Measurements from ENCODE around the gene GC. TPM values are rescaled to one million over a fixed set of nuclear protein-coding genes. Genes with fewer than 3 reads are reported as not detected.
A peak's percentile ranks its signal among the peaks of the same experiment; 100 is the strongest.

The GC gene
- total and polyA plus RNA-seq, 2 of the 8 experiments (the other 6 are each of a cell fraction or from before 2014, with no cell fraction given): 0.09 to 0.34 TPM

DNA sequence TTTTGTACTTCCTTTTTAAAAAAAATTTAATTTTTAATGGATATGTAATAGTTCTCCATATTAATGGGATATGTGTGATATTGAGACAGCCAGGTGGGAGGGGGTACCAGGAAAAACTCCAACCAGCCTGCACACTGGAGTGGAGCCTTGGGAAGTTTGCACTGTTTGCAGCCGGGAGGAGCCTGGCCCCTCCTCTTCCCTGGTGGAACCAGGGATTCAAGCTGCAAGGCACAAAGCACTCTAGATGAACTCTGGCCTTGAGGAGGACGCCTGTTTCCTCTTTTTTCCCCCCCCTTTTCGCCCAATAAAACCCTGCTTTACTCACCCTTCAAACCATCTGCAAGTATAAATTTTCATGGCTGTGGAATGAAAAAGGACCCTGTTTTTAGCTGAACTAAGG is 48.2 kb upstream of the GC start:
- no peak overlapping the region for H2BK5ac ChIP-seq (ENCODE audit: low read depth, low read length)
- no peaks in the 10 kb centered on the region for H3K27me3 ChIP-seq (replicated peaks in 1 of 4; ENCODE audit: control insufficient read depth in 3 of 4, extremely low read depth in 1 of 4, insufficient read depth in 3 of 4, low read length in 3 of 4)
- H3K23me2 ChIP-seq (ENCODE audit: low read depth, low read length): no peaks in the 10 kb centered on the region
- H3K4me3 ChIP-seq (ENCODE audit: extremely low read depth in 1 of 4, insufficient read depth in 2 of 4, low read depth in 3 of 4, low read length in 4 of 4): no peak overlapping the region
- no peaks in the 10 kb centered on the region for H4K20me1 ChIP-seq (replicated peaks in 1 of 2; ENCODE audit: control insufficient read depth in 1 of 2, insufficient read depth in 2 of 2, low read length in 2 of 2)
- no peak overlapping the region for H4K5ac ChIP-seq (ENCODE audit: insufficient read length, low read depth, low read length)
- H3K36me3 ChIP-seq (ENCODE audit: control insufficient read depth in 2 of 4, insufficient read depth in 4 of 4, low read length in 3 of 4): no peaks in the 10 kb centered on the region
- no peak overlapping the region for H4K91ac ChIP-seq (replicated peaks; ENCODE audit: insufficient read length, low read length)
- H3K4me2 ChIP-seq (ENCODE audit: insufficient read depth in 1 of 2, low read depth in 2 of 2, low read length in 2 of 2): no peak overlapping the region
- no peak overlapping the region for H2BK12ac ChIP-seq (ENCODE audit: low read depth, low read length)
- no peak for FAIRE-seq
- H3K23ac ChIP-seq (ENCODE audit: insufficient read length): no peak overlapping the region
- H2AK5ac ChIP-seq (ENCODE audit: low read depth, low read length): no peak overlapping the region
- H3K4me1 ChIP-seq (replicated peaks in 1 of 4; ENCODE audit: control insufficient read depth in 3 of 4, insufficient read depth in 4 of 4, low read length in 3 of 4): peaks cover 0 to 24% (median 7%) of the 10 kb centered on the region in 4 experiments; a peak in 5 of 7 replicates
- no peaks in the 10 kb centered on the region for H3K79me1 ChIP-seq (ENCODE audit: low read depth, low read length)
- no peaks in the 10 kb centered on the region for H3K9me3 ChIP-seq (ENCODE audit: insufficient read depth in 2 of 2, low read depth in 1 of 2, low read length in 1 of 2)
- no peak overlapping the region for H3K27ac ChIP-seq (ENCODE audit: low read depth, low read length)
- no peak overlapping the region for H2BK15ac ChIP-seq (ENCODE audit: low read length)
- H3K56ac ChIP-seq (replicated peaks; ENCODE audit: insufficient read length, low read depth, low read length): no peak overlapping the region
- no peak overlapping the region for H3K18ac ChIP-seq (ENCODE audit: extremely low read depth, low read length)
- 0 out of 2 replicates have a peak overlapping the region, but pooled peaks have one; percentile 19 for H2AFZ ChIP-seq (ENCODE audit: low read length)
- H2BK20ac ChIP-seq (ENCODE audit: low read length): no peak overlapping the region
- H3K4ac ChIP-seq (replicated peaks; ENCODE audit: insufficient read length, low read depth, low read length): no peak overlapping the region
- H3K14ac ChIP-seq (ENCODE audit: insufficient read length): no peak overlapping the region
- H3K79me2 ChIP-seq (ENCODE audit: control insufficient read depth in 1 of 2, insufficient read depth in 2 of 2, low read length in 2 of 2): no peaks in the 10 kb centered on the region
- no peak overlapping the region for H3K9ac ChIP-seq (replicated peaks in 1 of 4; ENCODE audit: extremely low read depth in 1 of 4, low read depth in 3 of 4, low read length in 3 of 4)
- DNase-seq (ENCODE audit: low read depth in 1 of 2, low spot score in 2 of 2): no peak
- TF ChIP-seq POLR2AphosphoS5 (IDR thresholded peaks at IDR 0.05; ENCODE audit: low read depth, low read length) (no peak), RAD21 (IDR thresholded peaks at IDR 0.05 in 1 of 2, conservative IDR thresholded peaks at IDR 0.05 in 1 of 2; ENCODE audit: low read depth in 2 of 2, low read length in 2 of 2) (0 out of 4 replicates have a peak, but pooled peaks of 1 of the 2 experiments have one; percentile 2), GABPA (IDR thresholded peaks at IDR 0.05; ENCODE audit: borderline replicate concordance, insufficient read depth, low read length) (no peak)
- TF ChIP-seq, protein P1, sequence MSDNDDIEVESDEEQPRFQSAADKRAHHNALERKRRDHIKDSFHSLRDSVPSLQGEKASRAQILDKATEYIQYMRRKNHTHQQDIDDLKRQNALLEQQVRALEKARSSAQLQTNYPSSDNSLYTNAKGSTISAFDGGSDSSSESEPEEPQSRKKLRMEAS (IDR thresholded peaks at IDR 0.05): no peak
- no peak overlapping the region for H4K8ac ChIP-seq (ENCODE audit: extremely low read depth, insufficient read depth, low read length)
- ChIA-PET CTCF (ENCODE audit: partially characterized antibody) (interaction anchor here (0.6 kb wide), 1 partner anchor 175 kb away, joined by 3 read pairs; no protein-coding TSS in a partner anchor), POLR2A (ENCODE audit: partially characterized antibody) (no interaction called here)
- no peak overlapping the region for H2BK120ac ChIP-seq (replicated peaks; ENCODE audit: low read depth, low read length)
- WGBS, 2 experiments (ENCODE audit: extremely low coverage in 1 of 2, insufficient coverage in 1 of 2, insufficient read length in 1 of 2, insufficient replicate concordance in 2 of 2, low coverage in 1 of 2, low lambda C conversion rate in 2 of 2, missing lambda C conversion rate in 1 of 2): 87% methylated on average over 3 of the region's 3 CpGs; no CpG with 5 or more reads in 1 of the 2 experiments

Measured in H1 (cell line).